Measurements from ENCODE around the gene CFAP119. TPM values are rescaled to one million over a fixed set of nuclear protein-coding genes. Genes with fewer than 3 reads are reported as not detected.

The CFAP119 gene
- polyA plus RNA-seq, 3 donors = 2.4 to 25.3 (median 3.5) TPM

GRCh38 chr16:30808146-30808545 is 46.3 kb upstream of the CFAP119 start:
- H3K4me3 Mint-ChIP-seq = peak overlapping the region; percentile 65 to 73
- no peak for TF ChIP-seq CTCF (IDR thresholded peaks at IDR 0.05)
- peaks cover 42% of the 10 kb centered on the region for H3K4me1 Mint-ChIP-seq
- Histone ChIP-seq H3K9me3 (replicated peaks in 1 of 2; ENCODE audit: control insufficient read depth in 1 of 2, insufficient read depth in 1 of 2, low read length in 2 of 2) (no peaks in the 10 kb centered on the region), H4K20me1 (ENCODE audit: insufficient read depth, low read length) (no peaks in the 10 kb centered on the region), H3K27ac (ENCODE audit: low read depth in 1 of 2, low read length in 2 of 2) (peak overlapping the region in 1 of 2 donors; percentile 50), H3K79me2 (ENCODE audit: insufficient read depth, low read length) (peaks cover 3% of the 10 kb centered on the region), H3K36me3 (replicated peaks in 1 of 2; ENCODE audit: control insufficient read depth in 1 of 2, insufficient read depth in 2 of 2, low read length in 2 of 2) (no peaks in the 10 kb centered on the region), H3K4me2 (replicated peaks; ENCODE audit: extremely low read depth, low read length, poor library complexity, severe bottlenecking) (peak overlapping the region; percentile 46), H3K27me3 (ENCODE audit: control insufficient read depth in 2 of 2, insufficient read depth in 2 of 2, low read length in 2 of 2) (no peaks in the 10 kb centered on the region), H3K4me3 (replicated peaks in 1 of 3; ENCODE audit: low read depth in 2 of 3, low read length in 3 of 3) (peak overlapping the region in 1 of 3 experiments; percentile 48), H2AFZ (ENCODE audit: insufficient read depth, low read depth, low read length, poor library complexity, severe bottlenecking) (peak overlapping the region; percentile 35), H3K9ac (ENCODE audit: insufficient read depth, low read length, poor library complexity, severe bottlenecking) (peak overlapping the region; percentile 36), H3K4me1 (ENCODE audit: control insufficient read depth in 1 of 2, insufficient read depth in 2 of 2, low read length in 2 of 2) (peaks cover 50 to 58% of the 10 kb centered on the region in 2 donors)
- H3K36me3 Mint-ChIP-seq = no peaks in the 10 kb centered on the region
- 30% methylated on average over 2 of the region's 5 CpGs for WGBS (ENCODE audit: insufficient coverage)
- intact Hi-C loops (cut with micrococcal nuclease) = loop anchor here in 1 of 2 donors (5.0 kb wide), 1 partner anchor 46 kb away; the partner anchor contains the start of genes CFAP119 and RNF40
- peak in 2 of 3 donors; percentile 49 to 68 for DNase-seq
- H3K27me3 Mint-ChIP-seq (ENCODE audit: low read depth in 3 of 3) = peaks cover 0 to 4% (median 2%) of the 10 kb centered on the region in 3 donors
- H3K9me3 Mint-ChIP-seq = no peaks in the 10 kb centered on the region
- H3K27ac Mint-ChIP-seq = peak overlapping the region; percentile 66 to 89 (median 79)

GRCh38 chr16:30805370-30806169 is 43.7 kb upstream of the CFAP119 start:
- whole genome bisulfite sequencing (ENCODE audit: insufficient coverage) = under 1% methylated on average over 49 of the region's 62 CpGs
- Mint-ChIP-seq H3K27ac (peak overlapping the region; percentile 72 to 89 (median 79)), H3K4me3 (peak overlapping the region; percentile 91), H3K4me1 (peaks cover 41% of the 10 kb centered on the region), H3K27me3 (ENCODE audit: low read depth in 3 of 3) (peaks cover 0 to 4% (median 0%) of the 10 kb centered on the region in 3 donors), H3K36me3 (no peaks in the 10 kb centered on the region), H3K9me3 (no peaks in the 10 kb centered on the region)
- Histone ChIP-seq H4K20me1 (ENCODE audit: insufficient read depth, low read length) (no peaks in the 10 kb centered on the region), H3K27me3 (ENCODE audit: control insufficient read depth in 2 of 2, insufficient read depth in 2 of 2, low read length in 2 of 2) (no peaks in the 10 kb centered on the region), H3K9me3 (replicated peaks in 1 of 2; ENCODE audit: control insufficient read depth in 1 of 2, insufficient read depth in 1 of 2, low read length in 2 of 2) (no peaks in the 10 kb centered on the region), H3K79me2 (ENCODE audit: insufficient read depth, low read length) (peaks cover 3% of the 10 kb centered on the region), H3K4me3 (replicated peaks in 1 of 3; ENCODE audit: low read depth in 2 of 3, low read length in 3 of 3) (peak overlapping the region; percentile 59 to 97 (median 82)), H3K27ac (ENCODE audit: low read depth in 1 of 2, low read length in 2 of 2) (peak overlapping the region; percentile 59 to 82), H2AFZ (ENCODE audit: insufficient read depth, low read depth, low read length, poor library complexity, severe bottlenecking) (peak overlapping the region; percentile 99), H3K36me3 (replicated peaks in 1 of 2; ENCODE audit: control insufficient read depth in 1 of 2, insufficient read depth in 2 of 2, low read length in 2 of 2) (no peaks in the 10 kb centered on the region), H3K9ac (ENCODE audit: insufficient read depth, low read length, poor library complexity, severe bottlenecking) (peak overlapping the region; percentile 88), H3K4me1 (ENCODE audit: control insufficient read depth in 1 of 2, insufficient read depth in 2 of 2, low read length in 2 of 2) (peaks cover 45 to 51% of the 10 kb centered on the region in 2 donors), H3K4me2 (replicated peaks; ENCODE audit: extremely low read depth, low read length, poor library complexity, severe bottlenecking) (peak overlapping the region; percentile 97)
- intact Hi-C loops (cut with micrococcal nuclease) = loop anchor here in 1 of 2 donors (2.0 to 5.0 kb wide), 2 partner anchors 19 to 43 kb away; partner anchors contain the start of genes CFAP119, RNF40 and ZNF629
- no peak for TF ChIP-seq CTCF (IDR thresholded peaks at IDR 0.05)
- peak; percentile 50 to 62 (median 56) for DNase-seq
